DOHH2 (cell line): Measurements from ENCODE around the gene SRP68.

Source experiments
- H3F3A ChIP-seq: fragments of 200-600 bp; sonication (generic), shearing (Covaris generic); 2 replicates; pipeline ENCODE4 v1.6.0; 2016; ENCODE audit warnings: antibody characterized with exemption, mild to moderate bottlenecking; ENCODE audit not compliant: control insufficient read depth, insufficient read depth
- H3K27ac ChIP-seq: fragments of 200-600 bp; sonication (generic); 2 replicates; pipeline ENCODE4 v1.5.1; 2014; ENCODE audit warnings: low read depth, mild to moderate bottlenecking, low read length, moderate library complexity
- H3K27me3 ChIP-seq: fragments of 200-600 bp; sonication (generic); 2 replicates; pipeline ENCODE4 v1.6.1; 2014; ENCODE audit warnings: mild to moderate bottlenecking, low read length, mixed read lengths; ENCODE audit not compliant: control insufficient read depth
- H3K36me3 ChIP-seq: fragments of 200-600 bp; sonication (generic); 2 replicates; pipeline ENCODE4 v1.6.1; 2014; ENCODE audit warnings: mild to moderate bottlenecking, low read length, moderate library complexity, mixed read lengths; ENCODE audit not compliant: control insufficient read depth
- H3K4me1 ChIP-seq: fragments of 200-600 bp; sonication (generic); 2 replicates; pipeline ENCODE4 v1.6.1; 2014; ENCODE audit warnings: mild to moderate bottlenecking, low read length, mixed read lengths; ENCODE audit not compliant: control insufficient read depth
- H3K4me2 ChIP-seq: fragments of 200-600 bp; sonication (generic); 2 replicates; pipeline ENCODE4 v1.6.0; 2014; ENCODE audit warnings: mild to moderate bottlenecking, low read length, moderate library complexity
- H3K4me3 ChIP-seq: fragments of 200-600 bp; sonication (generic); 2 replicates; pipeline ENCODE4 v1.5.1; 2014; ENCODE audit warnings: mild to moderate bottlenecking, low read length, mixed read lengths
- H3K79me2 ChIP-seq: fragments of 200-600 bp; sonication (generic); 2 replicates; pipeline ENCODE4 v1.6.1; 2014; ENCODE audit warnings: mild to moderate bottlenecking, low read length, mixed read lengths; ENCODE audit not compliant: control insufficient read depth
- H3K9me2 ChIP-seq: fragments of 200-600 bp; sonication (generic); replicated peaks from 2 replicates; pipeline ENCODE4 v1.6.1; 2014; ENCODE audit warnings: mild to moderate bottlenecking, low read length, mixed read lengths; ENCODE audit not compliant: control insufficient read depth
- H3K9me3 ChIP-seq: fragments of 200-600 bp; sonication (generic); 2 replicates; pipeline ENCODE4 v1.6.1; 2014; ENCODE audit warnings: antibody characterized with exemption, low read length, mixed read lengths; ENCODE audit not compliant: control insufficient read depth, insufficient read depth
- H4K20me1 ChIP-seq: fragments of 200-600 bp; sonication (generic); 2 replicates; pipeline ENCODE4 v1.6.0; 2014; ENCODE audit warnings: low read depth, mild to moderate bottlenecking, antibody characterized with exemption, low read length, moderate library complexity; ENCODE audit not compliant: control insufficient read depth, insufficient read depth
- EZH2phosphoT487 ChIP-seq: fragments of 200-600 bp; sonication (generic); IDR thresholded peaks from 2 replicates; pipeline ENCODE4 v1.6.1; 2017; ENCODE audit warnings: borderline replicate concordance, mild to moderate bottlenecking, antibody characterized with exemption, low read length, moderate library complexity, mixed read lengths
- TF ChIP-seq, protein P1 (sequence below): fragments of 200-600 bp; sonication (generic); IDR thresholded peaks from one replicate; pipeline ENCODE4 v1.5.1; 2014; ENCODE audit warnings: antibody characterized with exemption, mild to moderate bottlenecking, low read depth, low read length; ENCODE audit not compliant: poor library complexity, severe bottlenecking

Gene SRP68

DNA sequence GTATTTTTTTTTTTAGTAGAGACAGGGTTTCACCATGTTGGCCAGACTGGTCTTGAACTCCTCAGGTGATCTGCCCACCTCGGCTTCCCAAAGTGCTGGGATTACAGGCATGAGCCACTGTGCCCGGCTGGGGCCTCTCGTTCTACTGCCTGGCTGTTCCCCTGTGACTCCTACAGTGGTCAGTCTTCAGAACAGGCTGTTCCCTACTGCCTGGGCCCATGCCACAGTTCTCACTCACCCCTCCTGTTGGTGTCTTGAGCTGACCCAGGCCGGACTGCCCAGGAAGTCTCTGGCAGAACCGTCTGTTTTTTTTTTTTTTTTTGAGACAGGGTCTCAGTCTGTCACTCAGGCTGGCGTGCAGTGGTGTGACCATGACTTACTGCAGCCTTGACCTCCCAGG lies 68.4 kb downstream of the SRP68 start:
- H3K4me3 ChIP-seq, result no peak overlapping the region
- H3K4me1 ChIP-seq, result peaks cover 3% of the 10 kb centered on the region; the same call in 1 of the 2 replicates
- no peaks in the 10 kb centered on the region for H3K9me2 ChIP-seq
- H4K20me1 ChIP-seq, result no peaks in the 10 kb centered on the region
- no peak for TF ChIP-seq EZH2phosphoT487
- TF ChIP-seq, protein P1, sequence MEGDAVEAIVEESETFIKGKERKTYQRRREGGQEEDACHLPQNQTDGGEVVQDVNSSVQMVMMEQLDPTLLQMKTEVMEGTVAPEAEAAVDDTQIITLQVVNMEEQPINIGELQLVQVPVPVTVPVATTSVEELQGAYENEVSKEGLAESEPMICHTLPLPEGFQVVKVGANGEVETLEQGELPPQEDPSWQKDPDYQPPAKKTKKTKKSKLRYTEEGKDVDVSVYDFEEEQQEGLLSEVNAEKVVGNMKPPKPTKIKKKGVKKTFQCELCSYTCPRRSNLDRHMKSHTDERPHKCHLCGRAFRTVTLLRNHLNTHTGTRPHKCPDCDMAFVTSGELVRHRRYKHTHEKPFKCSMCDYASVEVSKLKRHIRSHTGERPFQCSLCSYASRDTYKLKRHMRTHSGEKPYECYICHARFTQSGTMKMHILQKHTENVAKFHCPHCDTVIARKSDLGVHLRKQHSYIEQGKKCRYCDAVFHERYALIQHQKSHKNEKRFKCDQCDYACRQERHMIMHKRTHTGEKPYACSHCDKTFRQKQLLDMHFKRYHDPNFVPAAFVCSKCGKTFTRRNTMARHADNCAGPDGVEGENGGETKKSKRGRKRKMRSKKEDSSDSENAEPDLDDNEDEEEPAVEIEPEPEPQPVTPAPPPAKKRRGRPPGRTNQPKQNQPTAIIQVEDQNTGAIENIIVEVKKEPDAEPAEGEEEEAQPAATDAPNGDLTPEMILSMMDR, result no peak
- no peak overlapping the region for H3K27ac ChIP-seq
- no peaks in the 10 kb centered on the region for H3K9me3 ChIP-seq
- no peaks in the 10 kb centered on the region for H3F3A ChIP-seq
- H3K79me2 ChIP-seq, result no peaks in the 10 kb centered on the region
- no peak overlapping the region for H3K4me2 ChIP-seq
- no peaks in the 10 kb centered on the region for H3K27me3 ChIP-seq
- H3K36me3 ChIP-seq, result 0 out of 2 replicates have a peak, but pooled peaks cover 6% of the 10 kb centered on the region

DNA sequence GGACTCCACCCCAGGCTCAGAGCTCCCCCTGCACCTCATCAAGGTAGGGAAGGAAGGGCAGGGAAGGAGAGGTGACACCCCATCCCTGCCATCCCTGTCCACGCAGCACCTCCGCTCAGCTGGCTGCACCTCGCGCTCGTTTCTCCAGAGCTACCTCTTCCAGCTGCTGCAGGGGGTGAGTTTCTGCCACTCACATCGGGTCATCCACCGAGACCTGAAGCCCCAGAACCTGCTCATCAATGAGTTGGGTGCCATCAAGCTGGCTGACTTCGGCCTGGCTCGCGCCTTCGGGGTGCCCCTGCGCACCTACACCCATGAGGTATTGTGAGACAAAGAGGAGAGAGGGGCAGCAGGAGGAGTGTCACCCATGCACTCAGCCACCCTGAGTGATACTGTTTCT lies 70.2 kb downstream of the SRP68 start:
- H3F3A ChIP-seq, result no peaks in the 10 kb centered on the region
- H3K9me3 ChIP-seq, result no peaks in the 10 kb centered on the region
- H3K4me1 ChIP-seq, result peaks cover 3% of the 10 kb centered on the region; the same call in 1 of the 2 replicates
- 0 out of 2 replicates have a peak, but pooled peaks cover 6% of the 10 kb centered on the region for H3K36me3 ChIP-seq
- no peaks in the 10 kb centered on the region for H3K79me2 ChIP-seq
- no peaks in the 10 kb centered on the region for H3K27me3 ChIP-seq
- no peak overlapping the region for H3K4me3 ChIP-seq
- H4K20me1 ChIP-seq, result no peaks in the 10 kb centered on the region
- H3K9me2 ChIP-seq, result no peaks in the 10 kb centered on the region
- H3K27ac ChIP-seq, result no peak overlapping the region
- no peak overlapping the region for H3K4me2 ChIP-seq
- TF ChIP-seq EZH2phosphoT487, result no peak
- TF ChIP-seq, protein P1, result no peak

DNA sequence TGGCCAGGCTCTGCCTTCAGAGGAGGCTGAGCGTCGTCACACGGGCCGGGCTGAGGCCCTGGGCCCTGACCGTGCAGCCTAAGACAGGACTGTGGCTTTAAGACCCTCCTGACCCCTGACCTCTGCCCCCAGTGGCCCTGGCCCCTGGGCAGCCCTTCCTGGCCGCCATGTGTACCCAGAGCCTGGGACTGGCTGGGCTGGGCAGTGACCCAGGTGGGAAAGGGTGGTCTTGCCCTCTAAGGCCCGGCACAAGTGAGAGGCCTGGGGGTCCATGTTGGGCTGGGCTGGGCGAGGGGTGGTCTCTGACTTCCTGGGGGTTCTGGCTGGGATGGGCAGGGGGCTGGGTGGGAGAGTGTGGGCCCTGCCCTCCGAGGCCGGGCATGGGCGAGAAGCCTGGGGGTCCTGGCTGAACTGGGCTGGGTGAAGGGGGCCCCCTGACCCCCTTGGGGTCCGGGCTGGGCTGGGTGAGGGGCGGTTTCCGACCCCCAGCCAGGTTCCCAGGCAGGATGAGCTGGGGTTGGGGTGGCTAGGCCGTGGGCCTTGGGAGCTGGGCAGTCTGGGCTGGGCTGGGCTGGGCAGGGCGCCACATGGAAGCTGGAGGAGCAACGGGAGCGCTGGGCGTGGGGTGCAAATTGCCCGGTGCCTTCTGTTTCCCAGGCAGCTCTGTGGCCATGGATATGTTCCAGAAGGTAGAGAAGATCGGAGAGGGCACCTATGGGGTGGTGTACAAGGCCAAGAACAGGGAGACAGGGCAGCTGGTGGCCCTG lies 71.4 kb downstream of the SRP68 start, which contains the start of gene CDK3:
Gene CDK3 (plus strand): TSS at position 101 of the 767 bp plus-strand sequence. CDS start 571 bp downstream, at position 672.
- Histone ChIP-seq H3K4me3 (no peak within 1 kb of the TSS), H3K27ac (no peak within 1 kb of the TSS), H3K9me3 (no peaks in the 10 kb centered on the region), H3K9me2 (no peaks in the 10 kb centered on the region), H3K27me3 (no peaks in the 10 kb centered on the region), H3K36me3 (0 out of 2 replicates have a peak, but pooled peaks cover 6% of the 10 kb centered on the region), H3K79me2 (no peaks in the 10 kb centered on the region), H3K4me1 (peaks cover 3% of the 10 kb centered on the region; the same call in 1 of the 2 replicates), H3K4me2 (no peak within 1 kb of the TSS), H3F3A (no peaks in the 10 kb centered on the region), H4K20me1 (no peaks in the 10 kb centered on the region)
- TF ChIP-seq, protein P1, result peak; percentile 41
- TF ChIP-seq EZH2phosphoT487, result no peak
